Lower leg skin (tissue), 4 donors: ENCODE measurements around the gene NOM1. TPM values are rescaled to one million over a fixed set of nuclear protein-coding genes. Genes with fewer than 3 reads are reported as not detected.

Source experiments
- DNase-seq, 2 donors: peaks; one replicate each; pipeline ENCODE4 v3.0.0-alpha.2; 2019; ENCODE audit warnings: low spot score in 2 of 2
- H3K4me3 ChIP-seq: fragments of 200-600 bp; sonication (generic); 2 replicates; pipeline ENCODE4 v1.5.1; 2017; ENCODE audit warnings: mild to moderate bottlenecking, low read depth; ENCODE audit not compliant: poor library complexity, severe bottlenecking
- CTCF ChIP-seq, 3 donors: fragments of 450-650 bp; IDR thresholded peaks; one replicate each; pipeline ENCODE4 v1.5.1; 2016; ENCODE audit warnings: antibody characterized with exemption in 3 of 3, mild to moderate bottlenecking in 3 of 3, moderate library complexity in 2 of 3
- POLR2A ChIP-seq, 2 donors: fragments of 450-650 bp; IDR thresholded peaks; one replicate each; pipeline ENCODE4 v1.6.1; 2016 to 2017; ENCODE audit warnings: antibody characterized with exemption in 2 of 2, mild to moderate bottlenecking in 1 of 2, moderate library complexity in 1 of 2
- WGBS, 2 donors: methylation state at CpG; one replicate each; pipeline ENCODE4 v1.1.5; 2018; 5-methylcytosine and 5-hydroxymethylcytosine counted together
- intact Hi-C: fragments of 100-400 bp; cut with DNase I; formaldehyde crosslinking; loops from one replicate; pipeline ENCODE4 v1.15.0; 2023; ENCODE audit warnings: low total_unique reads
- total RNA-seq, 4 donors: library from RNA; depleted of rRNA; stranded (reverse); fragments of >200 nt; gene quantifications; one replicate each; pipeline ENCODE4 v1.1.0, GENCODE V29; 2016

NOM1 gene
- total RNA-seq, 4 donors from 2014 or later: 9.0 to 26.4 (median 17.4) TPM

DNA sequence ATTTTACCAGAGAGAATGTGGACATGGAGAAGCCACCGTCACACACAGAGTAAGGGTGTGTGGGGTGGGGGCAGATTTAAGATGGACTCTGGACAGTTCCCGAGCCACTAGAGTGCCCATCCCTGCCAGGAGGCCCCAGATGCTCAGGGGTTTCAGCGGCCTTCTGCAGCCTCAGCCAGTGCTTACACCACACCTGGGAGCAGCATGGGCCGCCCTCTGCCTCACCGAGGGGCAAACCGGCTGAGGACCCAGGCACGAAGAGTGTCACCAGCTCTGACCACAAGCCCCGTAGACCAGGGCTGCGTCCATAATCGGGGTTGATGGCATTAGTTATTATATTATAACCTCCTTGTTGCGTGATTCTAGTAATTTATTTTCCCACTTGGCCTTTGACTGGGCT, 67.6 kb downstream of the NOM1 start:
- no peak overlapping the region for H3K4me3 ChIP-seq
- WGBS, 2 donors: 15 to 24% methylated on average over 7 to 11 of the region's 11 CpGs
- peak in 1 of 2 donors; percentile 50 for DNase-seq
- TF ChIP-seq CTCF (IDR thresholded peaks at IDR 0.05) (no peak), POLR2A (IDR thresholded peaks at IDR 0.05) (no peak)
- intact Hi-C loops: no loop called here

GRCh38 chr7:157017603-157018327, 68.3 kb downstream of the NOM1 start:
- DNase-seq: peak in 1 of 2 donors; percentile 68
- H3K4me3 ChIP-seq: no peak overlapping the region
- no peak for TF ChIP-seq CTCF (IDR thresholded peaks at IDR 0.05)
- WGBS, 2 donors: 6 to 8% methylated on average over 18 to 27 of the region's 48 CpGs
- intact Hi-C loops: no loop called here

- intact Hi-C loops: no loop called here
- peak in 1 of 2 donors; percentile 65 for DNase-seq
- H3K4me3 ChIP-seq: no peak overlapping the region
- 2 to 3% methylated on average over 37 to 38 of the region's 49 CpGs for WGBS, 2 donors
- no peak for TF ChIP-seq POLR2A (IDR thresholded peaks at IDR 0.05)
- TF ChIP-seq CTCF (IDR thresholded peaks at IDR 0.05): no peak
Observed at GRCh38 chr7:157018328-157018996, 69.0 kb downstream of the NOM1 start.

- WGBS, 2 donors: 2 to 3% methylated on average over 30 to 33 of the region's 50 CpGs
- H3K4me3 ChIP-seq: no peak overlapping the region
- peak in 1 of 2 donors; percentile 75 for DNase-seq
Observed at GRCh38 chr7:157018997-157019608, 69.6 kb downstream of the NOM1 start.

More at GRCh38 chr7:157018997-157019608, 69.6 kb downstream of the NOM1 start:
- intact Hi-C loops: no loop called here
- TF ChIP-seq POLR2A (IDR thresholded peaks at IDR 0.05) (no peak), CTCF (IDR thresholded peaks at IDR 0.05) (no peak)
